Esophagus squamous epithelium (tissue), 4 donors: Measurements from ENCODE around the gene KLHL5.

Source experiments
- CTCF ChIP-seq, 6 experiments: fragments of 450-650 bp in 4 of 6; fragments of 200-600 bp in 2 of 6; sonication (generic) in 2 of 6; IDR thresholded peaks; one replicate each; pipeline ENCODE4 v1.5.1; 2016 to 2019; ENCODE audit warnings: antibody characterized with exemption in 6 of 6, mild to moderate bottlenecking in 4 of 6, moderate library complexity in 4 of 6
- POLR2A ChIP-seq, 4 donors: fragments of 450-650 bp; IDR thresholded peaks; one replicate each; pipeline ENCODE4 v1.6.1; 2017; ENCODE audit warnings: antibody characterized with exemption in 4 of 4, mild to moderate bottlenecking in 4 of 4, moderate library complexity in 3 of 4

GRCh38 chr4:39039108-39039507 lies 22.9 kb upstream of the KLHL5 start:
- TF ChIP-seq CTCF (IDR thresholded peaks at IDR 0.05): no peak
- TF ChIP-seq POLR2A (IDR thresholded peaks at IDR 0.05): no peak
